Testis (tissue), 3 donors: Measurements from ENCODE around the gene SHISA7. TPM values are rescaled to one million over a fixed set of nuclear protein-coding genes. Genes with fewer than 3 reads are reported as not detected.

Source experiments
- DNase-seq: peaks from one replicate; pipeline ENCODE4 v3.0.0-alpha.2; 2019
- H3K27ac ChIP-seq, 2 donors: fragments of 200-600 bp; sonication (generic); one replicate each; pipeline ENCODE4 v1.5.1; 2019
- H3K27me3 ChIP-seq: fragments of 200-600 bp; sonication (generic); one replicate; pipeline ENCODE4 v1.5.1; 2019
- H3K36me3 ChIP-seq: fragments of 200-600 bp; sonication (generic); one replicate; pipeline ENCODE4 v1.5.1; 2017; ENCODE audit warnings: low read depth; ENCODE audit errors: missing control alignments
- H3K4me1 ChIP-seq: fragments of 200-600 bp; sonication (generic); one replicate; pipeline ENCODE4 v1.5.1; 2019
- H3K4me3 ChIP-seq, 2 donors: fragments of 200-600 bp; sonication (generic); one replicate each; pipeline ENCODE4 v1.5.1; 2017 to 2019
- H3K9me3 ChIP-seq: fragments of 200-600 bp; sonication (generic); one replicate; pipeline ENCODE4 v1.5.1; 2017
- CTCF ChIP-seq, 3 experiments: fragments of 450-650 bp in 2 of 3; fragments of 200-600 bp in 1 of 3; sonication (generic) in 1 of 3; IDR thresholded peaks; one replicate each; pipeline ENCODE4 v1.5.1; 2016 to 2019; ENCODE audit warnings: antibody characterized with exemption in 3 of 3, mild to moderate bottlenecking in 2 of 3, moderate library complexity in 1 of 3
- POLR2A ChIP-seq: fragments of 450-650 bp; IDR thresholded peaks from one replicate; pipeline ENCODE4 v1.6.1; 2017; ENCODE audit warnings: antibody characterized with exemption, mild to moderate bottlenecking, moderate library complexity
- WGBS, 2 donors: methylation state at CpG; one replicate each; pipeline ENCODE4 v1.1.5; 2018; 5-methylcytosine and 5-hydroxymethylcytosine counted together
- intact Hi-C: fragments of 100-400 bp; cut with DNase I; formaldehyde crosslinking; loops from one replicate; pipeline ENCODE4 v1.15.1; 2023; ENCODE audit warnings: low total_unique reads
- polyA plus RNA-seq: library from polyadenylated mRNA; stranded (reverse); fragments of 350-450 nt; fragmentation: Illumina TruSeq; extraction: RNeasy Lipid Tissue Mini Kit (QIAGEN cat#74804); gene quantifications from one replicate; pipeline ENCODE4 v1.2.3, GENCODE V29; 2014; ENCODE audit warnings: low read depth, low replicate concordance; ENCODE audit not compliant: insufficient read depth
- total RNA-seq, 2 donors: library from RNA; depleted of rRNA; stranded (reverse); fragments of >200 nt; gene quantifications; one replicate each; pipeline ENCODE4 v1.2.3, GENCODE V29; 2016

SHISA7 gene
- total and polyA plus RNA-seq, 3 donors from 2014 or later = 0.43 to 1.0 (median 0.45) TPM

GRCh38 chr19:55384131-55384919 lies 58.8 kb downstream of the SHISA7 start, which contains the start of gene TMEM238:
Gene TMEM238, minus strand, starts transcription at chr19:55384292. Its CDS starts 33 bp downstream, at chr19:55384259.
- Histone ChIP-seq H3K36me3 (no peaks in the 10 kb centered on the region), H3K4me1 (peaks cover 37% of the 10 kb centered on the region), H3K27me3 (no peaks in the 10 kb centered on the region), H3K9me3 (no peaks in the 10 kb centered on the region), H3K27ac (peak within 1 kb of the TSS; percentile 92 to 93), H3K4me3 (peak within 1 kb of the TSS; percentile 80 to 92)
- DNase-seq = peak; percentile 32
- TF ChIP-seq CTCF (IDR thresholded peaks at IDR 0.05) (no peak), POLR2A (no peak)
- whole genome bisulfite sequencing, 2 donors = 17 to 34% methylated on average over 11 to 71 of the region's 72 CpGs
- intact Hi-C loops = loop anchor here (5.0 kb wide), 1 partner anchor 42 kb away; no protein-coding TSS in a partner anchor

DNA sequence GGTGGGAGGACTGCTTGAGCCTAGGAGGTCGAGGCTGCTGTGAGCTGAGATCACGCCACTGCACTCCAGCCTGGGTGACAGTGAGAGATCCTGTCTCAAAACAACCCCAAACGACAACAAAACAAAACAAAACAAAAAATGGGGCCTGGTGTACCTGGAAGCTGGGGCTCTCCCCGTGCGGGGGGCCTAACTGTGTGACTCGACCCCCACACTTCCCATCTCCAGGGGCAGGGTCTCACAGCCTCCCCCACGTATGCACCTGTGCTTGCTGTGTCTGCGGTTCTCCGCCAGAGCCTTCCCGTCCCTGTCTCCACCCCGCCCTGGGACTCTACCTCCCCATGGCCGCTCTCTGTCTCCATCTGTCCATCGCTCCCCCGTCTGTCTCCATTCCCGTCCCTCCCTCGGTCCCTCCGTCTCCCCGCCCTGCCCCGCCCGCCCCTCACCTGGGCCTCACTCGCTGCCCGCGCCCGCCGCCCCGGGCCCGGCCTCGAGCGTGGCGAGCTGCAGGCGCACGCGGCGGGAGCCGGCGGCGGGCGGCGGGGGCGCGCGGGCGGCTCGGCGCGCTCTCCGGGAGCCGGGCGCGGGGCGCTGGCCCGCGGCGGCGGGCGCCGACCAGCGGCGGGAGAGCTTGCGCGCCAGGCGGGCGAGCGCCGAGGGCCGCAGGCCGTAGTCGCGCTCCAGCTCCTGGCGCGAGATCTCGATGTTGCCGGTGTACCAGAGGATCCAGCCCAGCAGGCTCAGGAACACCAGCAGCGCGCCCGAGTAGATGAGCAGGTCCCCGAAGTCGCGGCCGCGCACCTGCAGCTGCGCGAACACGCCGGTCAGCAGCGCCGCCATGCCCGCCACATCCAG lies 59.6 kb downstream of the SHISA7 start:
- Histone ChIP-seq H3K4me1 (peaks cover 35% of the 10 kb centered on the region), H3K27ac (peak overlapping the region; percentile 39 to 93), H3K36me3 (no peaks in the 10 kb centered on the region), H3K9me3 (no peaks in the 10 kb centered on the region), H3K27me3 (no peaks in the 10 kb centered on the region), H3K4me3 (peak overlapping the region; percentile 13 to 45)
- 4 to 15% methylated on average over 18 to 62 of the region's 88 CpGs for WGBS, 2 donors
- intact Hi-C loops = loop anchor here (5.0 kb wide), 1 partner anchor 41 kb away; no protein-coding TSS in a partner anchor
- peak; percentile 67 for DNase-seq
- TF ChIP-seq POLR2A = no peak
- peak in 1 of 3 experiments; percentile 15 for TF ChIP-seq CTCF (IDR thresholded peaks at IDR 0.05)

GRCh38 chr19:55382522-55383054 lies 60.5 kb downstream of the SHISA7 start:
- peaks cover 27% of the 10 kb centered on the region for H3K4me1 ChIP-seq
- no peak for DNase-seq
- no peaks in the 10 kb centered on the region for H3K36me3 ChIP-seq
- no peaks in the 10 kb centered on the region for H3K9me3 ChIP-seq
- intact Hi-C loops = loop anchor here (5.0 kb wide), 1 partner anchor 40 kb away; no protein-coding TSS in a partner anchor
- H3K27me3 ChIP-seq = no peaks in the 10 kb centered on the region
- no peak overlapping the region for H3K4me3 ChIP-seq
- TF ChIP-seq POLR2A = no peak
- no peak for TF ChIP-seq CTCF (IDR thresholded peaks at IDR 0.05)
- 69 to 82% methylated on average over 3 of the region's 3 CpGs for WGBS, 2 donors
- H3K27ac ChIP-seq = no peak overlapping the region

- no peak for TF ChIP-seq CTCF (IDR thresholded peaks at IDR 0.05)
- TF ChIP-seq POLR2A = no peak
- Histone ChIP-seq H3K4me1 (peaks cover 21% of the 10 kb centered on the region), H3K36me3 (no peaks in the 10 kb centered on the region), H3K4me3 (no peak overlapping the region), H3K27me3 (no peaks in the 10 kb centered on the region), H3K27ac (no peak overlapping the region), H3K9me3 (no peaks in the 10 kb centered on the region)
- intact Hi-C loops = loop anchor here (5.0 kb wide), 1 partner anchor 40 kb away; no protein-coding TSS in a partner anchor
- no peak for DNase-seq
- 95 to 98% methylated on average over 5 of the region's 5 CpGs for WGBS, 2 donors
Observed at GRCh38 chr19:55382013-55382412, 61.1 kb downstream of the SHISA7 start.
